Common myeloid progenitor, CD34-positive (primary cell): ENCODE measurements around the gene GNG13.

Experiments used
- CTCF ChIA-PET: fragments of 350-600 bp; sonication (Branson Sonifier 250); formaldehyde crosslinking; loops from one replicate; lab custom pipeline; 2021; ENCODE audit warnings: antibody characterized with exemption; lab: Charles Lee
- POLR2A ChIA-PET: fragments of 350-600 bp; sonication (Branson Sonifier 250); formaldehyde crosslinking; loops from one replicate; lab custom pipeline; 2021; ENCODE audit warnings: antibody characterized with exemption; lab: Charles Lee
- DNase-seq, 3 donors: peaks; one replicate each; pipeline versions ENCODE4 v3.0.0 to v3.0.0-alpha.2; 2013
- H3K27ac ChIP-seq, 2 experiments: 1 replicate in 1 of 2; 2 replicates in 1 of 2; pipeline ENCODE4 v1.7.0; 2013; ENCODE audit warnings: inconsistent platforms in 2 of 2, low read length in 2 of 2, mild to moderate bottlenecking in 2 of 2, low read depth in 1 of 2, moderate library complexity in 1 of 2; ENCODE audit not compliant: severe bottlenecking in 2 of 2, insufficient read depth in 1 of 2, poor library complexity in 1 of 2
- H3K27me3 ChIP-seq, 5 experiments: replicated peaks in 2 of 5; 1 replicate in 3 of 5; 2 replicates in 2 of 5; pipeline versions ENCODE4 v1.6.1 to v1.7.0; 2013; ENCODE audit warnings: low read length in 4 of 5, mild to moderate bottlenecking in 2 of 5, moderate library complexity in 2 of 5, inconsistent platforms in 1 of 5; ENCODE audit not compliant: insufficient read depth in 5 of 5, control insufficient read depth in 4 of 5
- H3K36me3 ChIP-seq, 4 experiments: 1 replicate in 2 of 4; 2 replicates in 2 of 4; pipeline versions ENCODE4 v1.6.1 to v1.7.0; 2013; ENCODE audit warnings: low read length in 3 of 4, control low read depth in 1 of 4, mild to moderate bottlenecking in 1 of 4; ENCODE audit not compliant: control insufficient read depth in 4 of 4, insufficient read depth in 4 of 4
- H3K4me1 ChIP-seq, 4 experiments: 1 replicate in 3 of 4; 2 replicates in 1 of 4; pipeline versions ENCODE4 v1.6.1 to v1.7.1; 2013; ENCODE audit warnings: low read length in 3 of 4, mild to moderate bottlenecking in 3 of 4, control low read depth in 1 of 4, inconsistent platforms in 1 of 4, moderate library complexity in 1 of 4; ENCODE audit not compliant: control insufficient read depth in 4 of 4, insufficient read depth in 4 of 4; ENCODE audit errors: control extremely low read depth in 1 of 4
- H3K4me3 ChIP-seq, 7 experiments: 1 replicate in 4 of 7; 2 replicates in 3 of 7; pipeline versions ENCODE4 v1.5.1 to v1.7.0; 2013; ENCODE audit warnings: mild to moderate bottlenecking in 7 of 7, low read length in 6 of 7, moderate library complexity in 6 of 7, inconsistent platforms in 2 of 7, low read depth in 2 of 7, control low read depth in 1 of 7; ENCODE audit not compliant: insufficient read depth in 4 of 7, control insufficient read depth in 1 of 7; ENCODE audit errors: extremely low read depth in 1 of 7
- H3K9me3 ChIP-seq, 5 experiments: 1 replicate in 4 of 5; 2 replicates in 1 of 5; pipeline versions ENCODE4 v1.6.1 to v1.7.1; 2013; ENCODE audit warnings: low read length in 4 of 5, mild to moderate bottlenecking in 2 of 5, inconsistent platforms in 1 of 5, low read depth in 1 of 5, moderate library complexity in 1 of 5; ENCODE audit not compliant: control insufficient read depth in 4 of 5, insufficient read depth in 2 of 5; ENCODE audit errors: control extremely low read depth in 1 of 5
- WGBS: methylation state at CpG from one replicate; pipeline ENCODE4 v1.1.5; 2013; ENCODE audit not compliant: insufficient coverage; 5-methylcytosine and 5-hydroxymethylcytosine counted together

The GNG13 gene

DNA sequence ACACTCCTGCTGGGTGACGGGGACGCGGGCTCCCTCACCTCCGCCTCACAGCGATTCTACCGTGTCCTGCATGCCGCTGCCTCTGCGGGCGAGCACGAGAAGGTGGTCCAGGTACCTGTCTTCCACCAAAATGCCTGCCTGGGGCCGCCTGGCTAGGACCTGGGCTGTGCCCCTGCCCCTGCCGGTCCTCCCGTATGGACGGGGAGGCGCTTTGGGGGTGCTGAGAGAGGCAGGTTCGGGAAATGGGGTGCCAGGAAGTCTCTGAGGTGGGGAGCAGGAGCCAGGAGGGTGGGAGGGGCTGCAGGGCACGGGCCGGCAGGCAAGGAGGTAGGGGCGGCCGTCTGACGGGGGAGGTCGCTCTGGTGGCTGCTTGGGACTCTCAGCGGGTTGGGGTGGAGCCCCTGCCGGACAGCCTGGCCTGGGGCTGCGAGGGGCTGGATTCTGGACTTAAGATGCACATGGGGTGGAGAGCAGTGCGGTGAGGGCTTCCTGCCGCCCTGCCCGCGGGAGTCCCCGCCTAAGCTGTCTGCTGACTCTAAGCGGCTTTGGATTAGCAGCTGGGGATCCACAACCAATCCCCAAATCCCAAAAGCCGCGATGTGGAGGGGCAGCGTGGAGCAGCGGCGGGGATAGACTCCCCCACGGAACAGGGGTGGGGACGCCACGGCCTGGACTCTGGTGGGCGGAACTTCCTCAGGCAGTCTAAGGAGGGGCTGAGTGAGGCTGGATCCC is 6.3 kb downstream of the GNG13 start:
- peaks cover 0 to 16% (median 0%) of the 10 kb centered on the region in 5 experiments for H3K27me3 ChIP-seq
- H3K9me3 ChIP-seq, result peaks cover 0 to 2% (median 0%) of the 10 kb centered on the region in 5 experiments
- CTCF ChIA-PET, result no interaction called here
- H3K27ac ChIP-seq, result no peak overlapping the region
- peaks cover 5 to 62% (median 35%) of the 10 kb centered on the region in 4 experiments for H3K36me3 ChIP-seq
- DNase-seq, result no peak
- POLR2A ChIA-PET, result no interaction called here
- no peak overlapping the region for H3K4me3 ChIP-seq
- H3K4me1 ChIP-seq, result peaks cover 0 to 5% (median 4%) of the 10 kb centered on the region in 4 experiments
- 96% methylated on average over 27 of the region's 40 CpGs for WGBS

DNA sequence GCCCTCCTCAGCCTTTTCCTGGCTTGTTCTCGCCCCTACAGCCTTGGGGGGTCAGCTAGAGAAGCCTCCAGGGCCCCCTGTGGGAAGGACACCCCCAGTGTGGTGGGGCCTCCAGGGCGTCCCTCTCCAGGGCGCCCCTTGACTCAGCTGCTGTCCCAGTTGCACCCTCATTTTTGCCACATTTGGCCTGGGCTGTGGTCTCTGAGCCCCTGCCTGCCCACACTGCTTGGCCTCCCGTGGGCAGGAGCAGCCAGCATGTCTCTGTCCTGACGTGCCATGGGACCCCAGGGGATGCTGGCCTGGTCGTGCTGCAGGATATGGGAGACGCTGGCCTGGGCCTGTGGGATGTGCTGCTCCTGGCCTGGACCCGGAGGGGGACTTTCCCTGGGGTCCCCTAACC is 7.1 kb downstream of the GNG13 start:
- peaks cover 0 to 7% (median 0%) of the 10 kb centered on the region in 5 experiments for H3K27me3 ChIP-seq
- 95% methylated on average over 8 of the region's 8 CpGs for WGBS
- CTCF ChIA-PET, result no interaction called here

DNA sequence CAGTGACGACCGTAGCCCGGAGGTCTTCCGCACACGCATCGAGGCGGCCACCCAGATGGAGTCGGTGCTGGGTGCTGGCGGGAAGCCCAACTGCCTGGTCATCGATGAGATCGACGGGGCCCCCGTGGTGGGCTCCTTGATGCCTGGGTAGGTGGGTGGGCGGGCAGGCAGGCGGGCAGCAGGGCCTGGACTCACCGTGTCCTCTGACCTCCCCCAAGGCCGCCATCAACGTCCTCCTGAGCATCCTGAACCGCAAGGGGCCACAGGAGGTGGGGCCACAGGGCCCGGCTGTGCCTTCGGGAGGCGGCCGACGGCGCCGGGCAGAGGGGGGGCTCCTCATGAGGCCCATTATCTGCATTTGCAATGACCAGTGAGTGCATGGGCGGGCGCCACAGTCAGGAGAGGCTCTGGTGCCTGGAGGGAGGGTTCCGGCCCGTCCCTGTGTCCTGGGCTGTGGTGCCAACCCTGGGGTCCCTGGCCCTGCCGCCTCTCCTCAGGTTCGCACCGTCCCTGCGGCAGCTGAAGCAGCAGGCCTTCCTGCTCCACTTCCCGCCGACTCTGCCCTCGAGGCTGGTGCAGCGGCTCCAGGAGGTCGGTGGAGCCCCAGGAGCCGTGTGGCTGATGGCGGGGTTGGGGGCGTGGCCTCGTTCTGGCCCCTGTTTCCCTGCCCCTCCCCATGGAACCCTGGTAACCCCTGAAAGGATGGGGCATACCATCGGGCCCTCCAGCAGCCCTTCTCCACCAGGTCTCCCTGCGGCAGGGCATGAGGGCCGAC is 8.1 kb downstream of the GNG13 start:
- H3K27ac ChIP-seq, result no peak overlapping the region

More for the DNA sequence above, 7.1 kb downstream of the GNG13 start:
- POLR2A ChIA-PET, result no interaction called here
- Histone ChIP-seq H3K4me3 (no peak overlapping the region), H3K27ac (no peak overlapping the region), H3K9me3 (peaks cover 0 to 2% (median 0%) of the 10 kb centered on the region in 5 experiments), H3K4me1 (peaks cover 0 to 12% (median 11%) of the 10 kb centered on the region in 4 experiments), H3K36me3 (peaks cover 5 to 62% (median 35%) of the 10 kb centered on the region in 4 experiments)
- DNase-seq, result no peak

DNA sequence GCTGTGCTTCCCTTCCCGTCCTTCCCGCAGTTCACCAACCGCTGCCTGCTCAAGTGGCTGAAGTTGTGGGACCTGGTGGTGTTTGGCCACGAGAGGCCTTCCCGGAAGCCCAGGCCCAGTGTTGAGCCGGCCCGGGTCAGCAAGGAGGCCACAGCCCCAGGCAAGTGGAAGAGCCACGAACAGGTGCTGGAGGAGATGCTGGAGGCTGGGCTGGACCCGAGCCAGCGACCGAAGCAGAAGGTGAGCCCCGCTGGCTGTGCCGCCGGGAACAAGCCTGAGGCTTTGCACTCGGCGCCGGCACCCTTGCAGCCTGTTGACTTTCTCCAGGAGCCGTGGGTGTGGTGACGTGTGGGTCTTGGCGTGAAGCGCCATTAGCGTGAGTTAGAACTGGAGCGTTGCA is 9.4 kb downstream of the GNG13 start:
- 97% methylated on average over 23 of the region's 23 CpGs for WGBS
- H3K27ac ChIP-seq, result no peak overlapping the region
- H3K4me3 ChIP-seq, result no peak overlapping the region
- no peaks in the 10 kb centered on the region for H3K9me3 ChIP-seq
- CTCF ChIA-PET, result no interaction called here
- POLR2A ChIA-PET, result no interaction called here
- H3K27me3 ChIP-seq, result no peaks in the 10 kb centered on the region
- DNase-seq, result no peak
- peaks cover 0 to 22% (median 21%) of the 10 kb centered on the region in 4 experiments for H3K4me1 ChIP-seq
- peaks cover 5 to 58% (median 33%) of the 10 kb centered on the region in 4 experiments for H3K36me3 ChIP-seq

More for the DNA sequence above, 8.1 kb downstream of the GNG13 start:
- DNase-seq, result no peak
- 95% methylated on average over 36 of the region's 46 CpGs for WGBS
- Histone ChIP-seq H3K4me1 (peaks cover 0 to 17% (median 15%) of the 10 kb centered on the region in 4 experiments), H3K36me3 (peaks cover 5 to 60% (median 31%) of the 10 kb centered on the region in 4 experiments), H3K27me3 (no peaks in the 10 kb centered on the region), H3K4me3 (no peak overlapping the region), H3K9me3 (no peaks in the 10 kb centered on the region)
- CTCF ChIA-PET, result no interaction called here
- POLR2A ChIA-PET, result no interaction called here

DNA sequence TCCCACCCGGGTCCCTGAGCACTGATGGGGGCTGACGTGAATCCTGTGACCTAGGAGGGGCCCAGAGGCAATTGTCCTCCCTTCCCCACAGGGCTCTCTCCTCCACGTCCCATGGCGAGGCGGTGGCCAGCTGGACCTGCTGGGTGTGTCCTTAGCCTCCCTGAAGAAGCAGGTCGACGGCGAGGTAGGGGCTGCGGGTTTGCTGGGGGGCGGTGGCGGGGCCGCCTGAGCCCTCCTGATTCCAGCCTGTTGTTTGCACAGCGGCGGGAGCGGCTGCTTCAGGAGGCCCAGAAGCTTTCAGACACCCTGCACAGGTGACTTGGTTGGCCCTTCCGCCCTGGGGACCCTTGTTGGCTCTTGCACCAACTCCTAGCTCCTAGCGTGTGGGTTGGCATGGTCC is 10.4 kb downstream of the GNG13 start:
- CTCF ChIA-PET, result interaction anchor here (8.1 kb wide), 1 partner anchor 78 kb away, joined by 104 read pairs; no protein-coding TSS in a partner anchor
- POLR2A ChIA-PET, result no interaction called here
- DNase-seq, result no peak
- Histone ChIP-seq H3K27ac (no peak overlapping the region), H3K9me3 (no peaks in the 10 kb centered on the region), H3K36me3 (peaks cover 5 to 63% (median 34%) of the 10 kb centered on the region in 4 experiments), H3K4me3 (no peak overlapping the region), H3K4me1 (peaks cover 0 to 27% (median 22%) of the 10 kb centered on the region in 4 experiments), H3K27me3 (no peaks in the 10 kb centered on the region)
- WGBS, result 99% methylated on average over 17 of the region's 17 CpGs

DNA sequence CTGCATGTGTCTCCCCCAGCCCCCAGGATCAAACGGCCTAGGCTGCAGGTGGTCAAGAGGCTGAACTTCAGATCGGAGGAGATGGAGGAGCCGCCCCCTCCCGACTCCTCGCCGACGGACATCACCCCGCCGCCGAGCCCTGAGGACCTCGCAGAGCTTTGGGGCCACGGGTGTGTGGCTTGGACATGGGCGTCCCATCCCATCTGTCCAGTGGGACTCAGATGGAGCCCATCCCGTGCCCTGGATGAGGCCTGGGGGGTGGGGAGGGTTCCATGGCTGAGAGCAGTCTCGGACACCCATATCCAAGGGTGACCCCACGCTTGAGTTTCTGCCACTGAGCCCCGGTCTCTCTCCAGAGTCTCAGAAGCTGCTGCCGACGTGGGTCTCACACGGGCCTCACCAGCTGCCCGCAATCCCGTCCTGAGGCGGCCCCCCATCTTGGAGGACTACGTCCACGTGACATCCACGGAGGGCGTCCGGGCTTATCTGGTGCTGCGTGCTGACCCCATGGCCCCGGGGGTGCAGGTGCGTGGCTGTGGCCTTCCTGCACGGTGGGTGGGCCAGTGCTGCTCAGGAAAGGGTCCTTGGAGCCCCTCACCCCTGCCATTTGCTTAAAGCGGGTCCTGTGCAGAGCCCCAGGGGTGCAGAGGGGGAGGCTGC is 11.2 kb downstream of the GNG13 start:
- Histone ChIP-seq H3K9me3 (no peaks in the 10 kb centered on the region), H3K4me3 (peak overlapping the region in 6 of 7 experiments; percentile 66 to 86 (median 73)), H3K36me3 (peaks cover 5 to 66% (median 33%) of the 10 kb centered on the region in 4 experiments), H3K27me3 (no peaks in the 10 kb centered on the region), H3K4me1 (peaks cover 0 to 27% (median 22%) of the 10 kb centered on the region in 4 experiments), H3K27ac (peak overlapping the region in 1 of 2 experiments; percentile 61)
- CTCF ChIA-PET, result interaction anchor here (1.9 to 8.1 kb wide), 2 partner anchors 70 to 78 kb away, joined by 5 to 104 read pairs; no protein-coding TSS in a partner anchor
- POLR2A ChIA-PET, result no interaction called here
- 85% methylated on average over 19 of the region's 33 CpGs for WGBS
- no peak for DNase-seq
